ENCODE measurements around the gene POLR2L.

Gene POLR2L

GRCh38 chr11:842370-843002 is at the start of gene POLR2L, which contains the start of gene TSPAN4:
Gene POLR2L (minus strand): TSS chr11:842529. CDS start chr11:842508, 21 bp downstream.
Gene TSPAN4 (plus strand): TSS chr11:842852. CDS start chr11:850305, 7,453 bp downstream.
- DNase-seq: peak; percentile 89

GRCh38 chr11:890794-891540 is 48.6 kb upstream of the POLR2L start:
- DNase-seq: no peak

DNA sequence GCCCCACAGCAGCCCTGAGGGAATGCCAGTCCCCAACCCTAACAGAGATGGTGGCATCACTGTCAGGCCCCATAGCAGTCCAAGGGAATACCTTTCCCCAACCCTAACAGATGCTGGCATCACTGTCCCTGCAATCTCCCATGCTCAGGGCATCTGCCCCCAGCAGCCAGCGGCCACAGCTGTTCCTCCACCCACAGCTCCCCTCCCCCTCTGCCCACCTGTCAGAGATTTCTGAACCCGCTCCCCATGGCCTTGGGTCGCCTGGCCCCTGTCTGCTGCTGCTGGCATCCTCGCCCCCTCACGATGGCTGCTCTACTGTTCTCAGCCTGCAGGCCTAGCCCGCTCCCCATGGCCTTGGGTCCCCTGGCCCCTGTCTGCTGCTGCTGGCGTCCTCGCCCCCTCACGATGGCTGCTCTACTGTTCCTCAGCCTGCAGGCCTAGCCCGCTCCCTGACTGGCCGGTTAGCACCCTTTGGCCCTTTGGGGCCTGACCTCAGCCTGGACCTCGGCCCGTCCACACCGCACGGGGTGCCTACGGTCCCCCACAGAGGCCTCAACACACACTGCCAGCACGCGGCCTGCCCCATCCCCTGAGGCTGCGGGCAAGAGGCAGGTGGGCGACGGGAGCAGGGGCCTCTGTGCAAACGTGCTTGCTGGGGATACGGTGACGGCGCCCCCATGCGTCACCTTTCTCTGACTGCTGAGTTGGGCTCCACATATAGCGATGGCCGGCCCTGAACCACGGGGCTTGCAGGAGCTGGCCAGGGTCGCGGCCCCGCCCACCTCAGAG is 47.6 kb upstream of the POLR2L start:
- DNase-seq: no peak

DNA sequence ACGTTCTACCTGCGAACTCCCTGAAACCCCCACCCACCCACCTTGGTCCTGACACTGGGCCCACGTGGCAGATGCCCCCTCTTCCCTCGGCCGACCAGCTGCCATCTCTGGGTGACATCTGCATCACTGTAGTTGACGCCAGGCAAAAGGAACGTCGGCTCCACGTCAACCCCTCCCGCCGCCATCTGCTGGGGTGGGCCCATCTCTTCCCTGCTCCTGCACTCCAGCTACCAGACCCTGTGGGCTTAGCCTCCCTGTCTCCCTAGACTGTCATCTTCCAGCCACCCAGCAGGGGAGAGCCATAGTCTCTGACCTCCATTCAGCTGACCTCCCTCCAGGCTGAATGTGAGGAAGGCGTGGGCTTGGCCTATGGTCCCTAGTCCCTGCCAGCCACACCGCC is 46.9 kb upstream of the POLR2L start:
- no peak for DNase-seq

DNA sequence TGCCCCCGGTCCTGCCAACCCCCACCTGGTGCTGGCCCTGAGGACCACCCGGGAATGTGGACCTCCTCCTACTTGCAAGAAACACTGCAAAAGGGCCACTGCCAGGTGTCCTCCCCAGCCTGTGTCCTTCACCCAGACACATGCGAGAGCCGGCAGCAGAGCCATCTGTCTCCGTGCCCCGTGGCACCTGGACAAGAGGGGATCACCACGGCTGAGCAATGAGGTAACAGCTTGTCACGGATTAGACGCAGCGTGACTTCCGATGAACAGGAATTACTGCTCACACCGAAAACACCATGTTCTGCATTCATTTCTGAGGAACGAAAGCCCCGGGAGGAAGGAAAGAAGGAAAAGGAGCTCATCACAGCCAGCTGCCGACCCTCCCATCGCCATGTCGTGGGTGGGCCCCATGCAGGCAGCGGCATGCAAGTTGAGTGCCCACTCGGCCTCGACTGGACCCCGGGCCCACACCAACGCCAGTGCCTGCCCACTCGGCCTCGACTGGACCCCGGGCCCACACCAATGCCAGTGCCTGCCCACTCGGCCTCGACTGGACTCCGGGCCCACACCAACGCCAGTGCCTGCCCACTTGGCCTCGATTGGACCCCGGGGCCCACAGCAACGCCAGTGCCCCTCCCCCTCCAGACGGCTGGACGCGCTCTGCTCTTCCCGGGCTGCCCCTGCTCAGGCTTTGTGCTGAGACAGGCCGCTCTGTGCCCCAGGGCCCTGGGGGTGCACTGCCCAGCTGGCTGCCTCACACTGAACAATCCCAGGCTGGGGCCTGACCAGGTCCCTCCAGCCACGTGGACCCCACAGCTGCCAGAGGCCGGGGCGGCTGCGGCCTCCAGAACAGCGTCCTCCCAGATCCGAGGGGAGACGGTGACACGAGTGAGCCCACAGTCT is 46.2 kb upstream of the POLR2L start:
- DNase-seq: no peak

DNA sequence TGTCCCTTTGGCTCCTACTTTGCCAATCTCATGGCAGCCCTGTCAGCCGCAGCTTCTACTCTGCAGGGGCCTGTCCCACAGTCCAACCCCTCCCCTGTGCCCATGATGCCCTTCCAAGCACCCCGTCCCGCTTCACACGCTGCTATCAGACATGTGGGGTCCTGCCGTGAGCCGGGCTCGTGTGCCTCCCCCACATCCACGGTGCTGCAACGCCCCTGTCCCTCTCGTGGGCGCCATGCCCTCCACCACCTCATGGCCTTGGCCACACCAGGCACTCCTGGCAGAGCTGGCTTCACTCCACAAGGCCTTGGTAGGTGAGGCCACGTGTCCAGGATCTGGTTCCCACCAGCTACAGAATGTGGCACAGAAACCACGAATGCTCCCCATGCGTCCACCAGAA is 45.3 kb upstream of the POLR2L start:
- no peak for DNase-seq

DNA sequence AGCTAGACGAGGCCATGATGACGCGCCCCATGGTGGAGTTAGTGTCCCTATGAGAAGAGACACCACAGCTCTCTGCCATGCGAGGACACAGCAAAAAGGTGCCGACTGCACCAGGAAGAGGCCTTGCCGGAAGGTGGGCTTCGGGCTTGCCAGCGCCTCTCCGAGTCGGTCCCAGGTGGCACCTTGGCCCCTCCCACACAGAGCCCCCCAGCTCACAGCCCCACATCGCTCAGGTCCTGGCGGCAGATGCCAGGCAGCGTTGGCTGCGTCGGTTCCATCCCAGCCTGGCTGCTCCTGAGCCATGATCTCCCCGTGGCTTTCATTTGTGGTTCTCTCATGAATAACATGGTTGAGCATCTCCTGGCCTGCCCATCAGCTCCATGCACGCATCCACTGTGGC is 44.2 kb upstream of the POLR2L start:
- DNase-seq: no peak

GRCh38 chr11:884578-885070 is 42.3 kb upstream of the POLR2L start:
- DNase-seq: no peak

DNA sequence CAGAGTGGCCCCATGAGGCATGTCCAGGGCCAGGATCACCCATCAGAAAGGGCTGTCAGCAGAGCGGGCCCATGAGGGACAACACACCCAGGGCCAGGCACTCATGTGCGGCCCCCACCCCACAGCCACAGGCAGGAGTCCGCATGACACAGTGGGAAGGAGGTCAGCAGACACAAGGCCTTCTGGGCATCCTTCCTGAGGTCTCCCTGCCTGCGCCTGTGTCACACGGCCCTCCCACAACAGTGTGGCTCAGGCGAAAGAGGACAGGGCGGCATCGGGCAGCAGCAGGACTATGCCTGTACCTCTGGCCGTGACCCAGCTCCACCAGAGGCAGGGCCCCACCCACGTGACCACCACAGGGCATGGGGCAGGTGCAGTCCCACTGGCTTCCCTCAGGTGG is 41.2 kb upstream of the POLR2L start:
- DNase-seq: no peak

DNA sequence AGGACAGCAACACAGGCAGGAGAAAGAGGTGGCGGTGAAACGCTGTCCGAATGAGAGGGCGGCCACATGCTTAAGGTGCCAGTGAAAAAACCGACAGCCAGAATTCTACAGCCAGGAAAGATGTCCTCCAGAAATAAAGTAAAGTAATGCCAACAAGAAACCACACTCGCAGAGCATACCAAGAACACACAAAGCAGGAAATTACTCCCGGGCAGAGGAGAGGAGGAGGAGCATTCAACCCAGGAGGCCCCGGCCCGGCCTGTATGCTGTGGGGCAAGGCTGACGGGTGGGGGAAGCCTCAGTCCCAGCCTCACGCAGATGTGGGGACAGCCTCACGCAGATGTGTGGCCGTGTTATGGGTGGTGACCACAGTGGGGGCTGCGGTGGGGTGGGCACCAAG is 40.3 kb upstream of the POLR2L start:
- no peak for DNase-seq

- no peak for DNase-seq
These were observed 38.1 kb upstream of the POLR2L start for GRCh38 chr11:880447-880846.

GRCh38 chr11:877565-877964 is 35.2 kb upstream of the POLR2L start:
- DNase-seq: peak; percentile 24

DNA sequence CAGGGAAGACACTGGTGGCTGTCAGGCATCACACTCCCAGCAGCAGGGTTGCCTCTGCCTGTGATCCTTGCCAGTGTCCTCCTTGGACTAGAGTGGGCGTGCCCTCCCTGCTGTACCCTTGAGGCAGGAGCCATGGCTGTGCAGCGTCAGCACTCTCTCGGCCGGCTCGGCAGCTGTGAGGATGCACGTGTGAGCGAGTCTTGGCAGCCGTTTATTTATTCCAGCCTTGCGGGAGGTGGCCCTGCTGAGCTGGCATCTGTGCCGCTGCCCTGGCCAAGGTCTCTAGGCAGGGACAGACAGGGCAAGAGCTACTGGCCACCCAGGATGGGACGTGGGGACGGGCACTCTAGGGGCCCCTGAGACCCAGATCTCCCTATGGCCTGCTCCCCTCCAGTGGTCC is 34.2 kb upstream of the POLR2L start:
- DNase-seq: no peak

GRCh38 chr11:875769-876301 is 33.5 kb upstream of the POLR2L start:
- no peak for DNase-seq

- DNase-seq: no peak
These were observed 32.9 kb upstream of the POLR2L start for GRCh38 chr11:875203-875602.

DNA sequence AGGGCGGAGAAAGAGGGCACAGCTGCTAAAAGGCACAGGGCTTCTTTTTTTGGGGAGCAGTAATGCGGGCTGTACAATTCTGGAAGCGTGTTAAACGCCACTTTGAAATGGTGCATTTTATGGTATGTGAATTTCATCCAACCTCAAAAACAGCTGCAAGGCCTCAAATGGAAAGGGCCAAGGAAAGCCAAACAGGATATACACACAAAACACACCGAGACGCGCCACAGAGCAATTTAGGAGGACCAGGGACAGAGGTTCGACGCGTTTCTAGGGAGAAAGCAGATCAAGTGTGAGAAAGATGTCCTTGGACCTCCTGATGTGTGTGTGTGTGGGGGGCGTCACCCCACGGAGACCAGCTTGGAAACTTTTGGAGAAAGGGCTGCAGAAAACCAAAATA is 31.4 kb upstream of the POLR2L start:
- no peak for DNase-seq

DNA sequence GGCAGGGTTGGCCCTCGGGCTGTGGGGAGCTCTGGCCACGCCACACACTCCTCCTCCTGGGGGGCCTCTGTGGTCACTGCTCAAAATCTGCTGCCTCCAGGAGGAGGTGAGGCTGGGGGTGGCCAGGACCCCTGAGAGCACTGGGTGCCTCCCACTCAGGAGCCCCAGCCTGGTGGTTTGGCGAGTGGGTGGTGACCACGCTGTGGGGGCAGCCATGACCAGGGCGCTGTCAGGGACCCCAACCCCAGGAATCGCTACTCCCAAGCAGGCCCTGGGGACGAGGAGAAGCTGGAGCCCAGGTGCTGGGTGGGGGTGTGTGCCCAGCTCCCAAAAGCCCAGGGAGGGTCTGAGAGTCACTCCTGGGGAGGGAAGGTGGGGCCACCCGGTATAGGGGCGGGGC is 30.5 kb upstream of the POLR2L start:
- no peak for DNase-seq

DNA sequence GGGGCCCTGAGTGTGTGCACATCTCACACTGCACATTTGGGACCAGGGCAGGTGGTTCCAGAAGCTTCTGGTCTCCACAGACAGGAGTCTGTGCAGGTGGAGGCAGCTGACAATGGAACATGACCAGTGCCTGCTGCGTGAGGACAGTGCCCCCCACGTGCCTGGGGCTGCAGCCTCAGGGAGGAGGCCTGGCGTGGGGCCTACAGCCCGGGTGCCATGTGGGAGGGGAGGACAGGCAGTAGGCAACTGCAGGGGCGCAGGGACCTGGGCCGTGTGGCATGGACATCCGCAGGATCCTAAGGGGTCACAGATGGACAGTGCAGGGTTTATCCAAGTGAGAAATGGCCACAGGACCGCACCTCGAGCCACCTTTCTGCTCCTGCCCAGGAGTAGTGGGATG is 29.1 kb upstream of the POLR2L start:
- DNase-seq: no peak

DNA sequence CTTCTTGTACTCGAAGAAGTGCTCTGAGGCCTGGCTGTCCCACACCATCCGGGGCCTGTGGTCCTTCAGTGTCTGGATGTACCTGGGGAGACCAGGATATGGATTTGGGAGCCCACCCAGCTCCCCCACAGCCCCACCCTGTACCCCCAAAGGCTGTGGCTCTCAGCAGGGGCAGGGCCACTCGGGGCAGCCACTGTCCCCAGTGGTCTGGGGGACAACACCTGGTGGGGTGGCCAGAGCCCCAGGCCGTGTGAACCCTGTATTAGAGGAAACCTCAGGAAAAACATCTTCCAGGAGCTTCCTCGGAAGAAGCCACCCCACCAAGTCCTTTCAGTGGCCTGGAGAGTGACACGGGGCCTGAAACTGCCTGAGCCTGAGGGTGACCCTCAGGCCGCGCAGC is 28.1 kb upstream of the POLR2L start:
- no peak for DNase-seq

GRCh38 chr11:870127-870413 is 27.7 kb upstream of the POLR2L start:
- no peak for DNase-seq

DNA sequence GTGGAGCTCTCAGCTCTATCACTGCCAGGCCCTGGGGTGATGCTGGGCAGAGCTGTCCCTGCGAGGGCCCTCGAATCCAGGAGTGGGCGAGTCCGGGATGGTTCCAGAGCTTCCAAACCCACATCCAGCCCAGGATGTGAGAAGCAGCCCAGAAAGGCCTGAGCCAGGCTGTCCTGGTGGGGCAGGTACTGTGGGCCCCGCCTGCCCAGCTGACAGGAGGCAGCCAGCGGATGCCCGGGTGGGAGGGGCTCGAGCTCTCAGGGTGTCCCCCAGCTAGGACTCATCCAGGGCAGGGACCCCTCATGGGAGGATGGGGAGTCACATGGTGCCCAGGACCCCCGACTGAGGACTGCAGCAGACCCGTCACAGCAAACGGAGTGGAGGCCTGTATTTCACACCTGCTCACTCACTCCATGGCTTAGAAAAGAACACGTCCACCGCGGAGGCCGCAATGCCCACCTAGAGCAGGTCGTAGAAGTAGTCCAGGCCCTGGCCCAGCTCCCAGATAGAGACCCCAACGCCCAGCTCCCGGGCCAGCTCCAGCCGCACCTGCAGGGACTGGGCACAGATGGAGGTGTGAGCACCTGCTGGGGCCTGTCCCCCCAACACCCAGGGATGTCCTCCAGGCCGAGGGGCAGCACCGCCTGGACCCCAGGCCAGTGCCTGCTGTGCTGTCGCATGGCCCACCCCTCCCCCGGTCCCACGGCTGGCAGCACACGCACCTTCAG is 27.2 kb upstream of the POLR2L start:
- DNase-seq: no peak

DNA sequence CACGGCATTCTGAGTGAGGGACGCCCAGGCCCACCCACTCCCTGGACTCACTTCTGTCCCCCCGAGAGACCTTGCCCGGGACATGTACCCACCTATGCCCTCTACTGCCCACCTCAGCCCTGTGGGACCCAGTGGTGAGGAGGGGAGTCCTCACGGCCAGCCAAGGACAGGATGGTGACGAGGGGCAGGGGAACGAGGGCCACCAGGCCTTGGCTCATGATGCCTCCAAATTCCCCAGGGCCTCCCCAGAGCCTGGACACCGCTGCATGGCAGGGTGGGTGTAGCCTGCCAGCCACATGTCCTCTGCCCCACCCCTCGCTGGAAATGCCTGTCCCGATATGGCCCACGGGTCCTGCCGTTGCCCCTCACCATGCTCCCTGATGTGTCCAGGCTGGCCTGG is 26.5 kb upstream of the POLR2L start:
- DNase-seq: no peak
